Measurements from ENCODE around the gene TTN.
"Not testable (repeated sequence)": the region's sequence is repeated elsewhere in the genome, so short reads cannot be mapped to it uniquely, and the experiment has no call there.

DNA sequence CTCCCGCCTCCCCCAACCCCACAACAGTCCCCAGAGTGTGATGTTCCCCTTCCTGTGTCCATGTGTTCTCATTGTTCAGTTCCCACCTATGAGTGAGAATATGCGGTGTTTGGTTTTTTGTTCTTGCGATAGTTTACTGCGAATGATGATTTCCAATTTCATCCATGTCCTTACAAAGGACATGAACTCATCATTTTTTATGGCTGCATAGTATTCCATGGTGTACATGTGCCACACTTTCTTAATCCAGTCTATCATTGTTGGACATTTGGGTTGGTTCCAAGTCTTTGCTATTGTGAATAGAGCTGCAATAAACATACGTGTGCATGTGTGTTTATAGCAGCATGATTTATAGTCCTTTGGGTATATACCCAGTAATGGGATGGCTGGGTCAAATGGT is 282.2 kb downstream of the TTN start:
- TF ChIP-seq YY1 (IDR thresholded peaks at IDR 0.05; ENCODE audit: extremely low read depth, insufficient replicate concordance, low read depth, low read length); SP1 (IDR thresholded peaks at IDR 0.05; ENCODE audit: low read depth); POLR2AphosphoS5 (IDR thresholded peaks at IDR 0.05; ENCODE audit: low read depth, low read length); EZH2phosphoT487 (IDR thresholded peaks at IDR 0.05; ENCODE audit: borderline replicate concordance); EGR1 (IDR thresholded peaks at IDR 0.05; ENCODE audit: low read depth); POLR2A (IDR thresholded peaks at IDR 0.05; ENCODE audit: borderline replicate concordance, extremely low read depth, insufficient read depth, insufficient read length); RAD21 (IDR thresholded peaks at IDR 0.05; ENCODE audit: low read depth); REST (IDR thresholded peaks at IDR 0.05; ENCODE audit: low read depth): not testable (repeated sequence)
- TF ChIP-seq, protein P1, sequence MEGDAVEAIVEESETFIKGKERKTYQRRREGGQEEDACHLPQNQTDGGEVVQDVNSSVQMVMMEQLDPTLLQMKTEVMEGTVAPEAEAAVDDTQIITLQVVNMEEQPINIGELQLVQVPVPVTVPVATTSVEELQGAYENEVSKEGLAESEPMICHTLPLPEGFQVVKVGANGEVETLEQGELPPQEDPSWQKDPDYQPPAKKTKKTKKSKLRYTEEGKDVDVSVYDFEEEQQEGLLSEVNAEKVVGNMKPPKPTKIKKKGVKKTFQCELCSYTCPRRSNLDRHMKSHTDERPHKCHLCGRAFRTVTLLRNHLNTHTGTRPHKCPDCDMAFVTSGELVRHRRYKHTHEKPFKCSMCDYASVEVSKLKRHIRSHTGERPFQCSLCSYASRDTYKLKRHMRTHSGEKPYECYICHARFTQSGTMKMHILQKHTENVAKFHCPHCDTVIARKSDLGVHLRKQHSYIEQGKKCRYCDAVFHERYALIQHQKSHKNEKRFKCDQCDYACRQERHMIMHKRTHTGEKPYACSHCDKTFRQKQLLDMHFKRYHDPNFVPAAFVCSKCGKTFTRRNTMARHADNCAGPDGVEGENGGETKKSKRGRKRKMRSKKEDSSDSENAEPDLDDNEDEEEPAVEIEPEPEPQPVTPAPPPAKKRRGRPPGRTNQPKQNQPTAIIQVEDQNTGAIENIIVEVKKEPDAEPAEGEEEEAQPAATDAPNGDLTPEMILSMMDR (IDR thresholded peaks at IDR 0.05 in 2 of 3, conservative IDR thresholded peaks at IDR 0.05 in 1 of 3; ENCODE audit: borderline replicate concordance in 1 of 3, insufficient read depth in 1 of 3, low read depth in 2 of 3, low read length in 2 of 3) = not testable (repeated sequence)

Measured in HCT116 (cell line).